BJ (cell line): Measurements from ENCODE around the gene SLC44A3. TPM values are rescaled to one million over a fixed set of nuclear protein-coding genes. Genes with fewer than 3 reads are reported as not detected.

Experiments
- CTCF ChIA-PET: fragments of 350-600 bp; formaldehyde crosslinking; extraction: SDS; loops from one replicate; lab custom pipeline; 2021; ENCODE audit warnings: antibody characterized with exemption, inconsistent platforms; lab: Yijun Ruan, JAX
- POLR2A ChIA-PET: fragments of 300-600 bp; sonication (Branson Sonifier 250); formaldehyde crosslinking; extraction: SDS; loops from one replicate; lab custom pipeline; 2021; ENCODE audit warnings: antibody characterized with exemption; lab: Charles Lee
- DNase-seq: peaks from one replicate; pipeline ENCODE4 v3.0.0-alpha.2; 2011; ENCODE audit warnings: low read depth
- H3K27me3 ChIP-seq: 2 replicates; pipeline ENCODE4 v1.6.0; 2011; ENCODE audit warnings: low read length; ENCODE audit not compliant: control insufficient read depth, insufficient read depth
- H3K36me3 ChIP-seq: 2 replicates; pipeline ENCODE4 v1.5.1; 2011; ENCODE audit warnings: low read length; ENCODE audit not compliant: control insufficient read depth, insufficient read depth
- H3K4me3 ChIP-seq: 2 replicates; pipeline ENCODE4 v1.5.1; 2011; ENCODE audit warnings: low read depth, mild to moderate bottlenecking, control low read depth, low read length
- CTCF ChIP-seq: IDR thresholded peaks from 2 replicates; pipeline ENCODE4 v1.5.1; 2011; ENCODE audit warnings: low read depth, mild to moderate bottlenecking, control low read depth, inconsistent platforms, low read length, moderate library complexity; ENCODE audit not compliant: insufficient read depth
- polyA plus RNA-seq: library from polyadenylated mRNA; depleted of rRNA; stranded (reverse); fragments of >200 nt; gene quantifications from 2 replicates; pipeline ENCODE4 v1.2.3, GENCODE V29; 2011

The SLC44A3 gene
- polyA plus RNA-seq, 1 experiment: 1.1 TPM

GRCh38 chr1:94898491-94899385 is 78.6 kb downstream of the SLC44A3 start:
- no peak for DNase-seq
- POLR2A ChIA-PET: interaction anchor here (0.7 kb wide), 2 partner anchors 9 to 25 kb away, joined by 4 to 7 read pairs; no protein-coding TSS in a partner anchor
- CTCF ChIA-PET: interaction anchor here (0.8 to 3.2 kb wide), 4 partner anchors 34 to 143 kb away, joined by 3 to 13 read pairs (median 7); no protein-coding TSS in a partner anchor
- Histone ChIP-seq H3K36me3 (peaks cover 4% of the 10 kb centered on the region), H3K27me3 (no peaks in the 10 kb centered on the region), H3K4me3 (no peak overlapping the region)
- no peak for TF ChIP-seq CTCF

- Histone ChIP-seq H3K36me3 (peaks cover 4% of the 10 kb centered on the region), H3K27me3 (no peaks in the 10 kb centered on the region), H3K4me3 (no peak overlapping the region)
- CTCF ChIA-PET: interaction anchor here (0.7 to 3.2 kb wide), 5 partner anchors 10 to 144 kb away, joined by 3 to 13 read pairs (median 3); no protein-coding TSS in a partner anchor
- POLR2A ChIA-PET: interaction anchor here (0.6 to 0.7 kb wide), 3 partner anchors 10 to 27 kb away, joined by 3 to 7 read pairs (median 4); partner anchors contain the start of gene CNN3
- DNase-seq: no peak
- TF ChIP-seq CTCF: no peak
Observed at GRCh38 chr1:94899756-94900155, 79.6 kb downstream of the SLC44A3 start.

GRCh38 chr1:94901841-94902240 is 81.7 kb downstream of the SLC44A3 start:
- no peak for TF ChIP-seq CTCF
- CTCF ChIA-PET: interaction anchor here (1.2 to 2.4 kb wide), 3 partner anchors 23 to 142 kb away, joined by 4 to 12 read pairs (median 4); no protein-coding TSS in a partner anchor
- Histone ChIP-seq H3K4me3 (no peak overlapping the region), H3K36me3 (no peaks in the 10 kb centered on the region; the same call in none of the 2 replicates), H3K27me3 (no peaks in the 10 kb centered on the region)
- POLR2A ChIA-PET: no interaction called here
- no peak for DNase-seq

- DNase-seq: no peak
- Histone ChIP-seq H3K27me3 (no peaks in the 10 kb centered on the region), H3K36me3 (no peaks in the 10 kb centered on the region; the same call in 1 of the 2 replicates), H3K4me3 (no peak overlapping the region)
- ChIA-PET POLR2A (interaction anchor here (0.6 kb wide), 1 partner anchor 79 kb away, joined by 3 read pairs; no protein-coding TSS in a partner anchor), CTCF (interaction anchor here (0.6 to 2.4 kb wide), 2 partner anchors 21 to 835 kb away, joined by 3 to 4 read pairs; no protein-coding TSS in a partner anchor)
- no peak for TF ChIP-seq CTCF
Observed at GRCh38 chr1:94903280-94904009, 83.3 kb downstream of the SLC44A3 start.
